Heart left ventricle (tissue), 16 donors: ENCODE results near the gene NAGA. TPM values are rescaled to one million over a fixed set of nuclear protein-coding genes. Genes with fewer than 3 reads are reported as not detected.

ENCODE experiments used
- ATAC-seq, 4 donors: fragments of 200-7000 bp; cut with Tn5 transposase; one replicate each; pipeline ENCODE4 v1.9.1; 2020 to 2022; ENCODE audit warnings: moderate library complexity in 4 of 4, mild to moderate bottlenecking in 3 of 4, moderate number of reproducible peaks in 1 of 4
- DNase-seq, 5 donors: peaks; one replicate each; pipeline ENCODE4 v3.0.0-alpha.2; 2020
- H3K27ac ChIP-seq, 12 donors: fragments of 200-600 bp; sonication (generic) in 4 of 12; one replicate each; pipeline versions ENCODE4 v1.5.0 to v1.8.0; 2016 to 2022; ENCODE audit warnings: mild to moderate bottlenecking in 2 of 12
- H3K27me3 ChIP-seq, 9 donors: fragments of 200-600 bp; sonication (generic) in 2 of 9; one replicate each; pipeline versions ENCODE4 v1.5.1 to v1.8.0; 2016 to 2022; ENCODE audit warnings: mild to moderate bottlenecking in 3 of 9
- H3K36me3 ChIP-seq, 9 donors: fragments of 200-600 bp; sonication (generic) in 2 of 9; one replicate each; pipeline versions ENCODE4 v1.5.0 to v1.8.0; 2018 to 2022; ENCODE audit warnings: mild to moderate bottlenecking in 2 of 9
- H3K4me1 ChIP-seq, 12 donors: fragments of 200-600 bp; sonication (generic) in 4 of 12; one replicate each; pipeline versions ENCODE4 v1.5.0 to v1.8.0; 2016 to 2022; ENCODE audit warnings: mild to moderate bottlenecking in 3 of 12
- H3K4me3 ChIP-seq, 12 donors: fragments of 200-600 bp; sonication (generic) in 4 of 12; one replicate each; pipeline versions ENCODE4 v1.5.0 to v1.8.0; 2017 to 2022; ENCODE audit warnings: mild to moderate bottlenecking in 9 of 12, moderate library complexity in 4 of 12
- H3K9me3 ChIP-seq, 12 donors: fragments of 200-600 bp; sonication (generic) in 4 of 12; one replicate each; pipeline versions ENCODE4 v1.5.0 to v1.8.0; 2016 to 2022; ENCODE audit warnings: mild to moderate bottlenecking in 1 of 12
- POLR2A ChIP-seq, 2 donors: fragments of 450-650 bp; IDR thresholded peaks; one replicate each; pipeline ENCODE4 v1.6.1; 2017; ENCODE audit warnings: antibody characterized with exemption in 2 of 2, mild to moderate bottlenecking in 2 of 2, moderate library complexity in 2 of 2
- WGBS, 4 donors: extraction: QIAGEN DNeasy Blood & Tissue Kit in 2 of 4; methylation state at CpG; one replicate each; pipeline versions ENCODE4 v1.1.5 to v1.1.7; 2013 to 2018; 5-methylcytosine and 5-hydroxymethylcytosine counted together
- intact Hi-C, 10 donors: fragments of 100-400 bp; cut with DNase I; formaldehyde crosslinking; loops; one replicate each; pipeline versions ENCODE4 v1.11.1 to v1.14.2; 2022
- polyA plus RNA-seq, 2 donors: library from polyadenylated mRNA; stranded (reverse); fragments of 200-250 nt; gene quantifications; one replicate each; pipeline ENCODE4 v1.2.3, GENCODE V29; 2013
- total RNA-seq, 9 donors: library from RNA; depleted of rRNA in 2 of 9; stranded (reverse); fragments of >200 nt in 2 of 9; fragmentation: NEBNext Ultra II Directional in 3 of 9; extraction: Animal tissue kit (Norgen Biotek cat#: 25700) in 3 of 9; gene quantifications; one replicate each; pipeline versions ENCODE4 v1.1.0 to v1.2.4, GENCODE V29; 2016 to 2023
- TF ChIP-seq, protein P1 (sequence below), 12 donors: fragments of 200-600 bp; sonication (generic) in 4 of 12; IDR thresholded peaks; one replicate each; pipeline versions ENCODE4 v1.5.0 to v1.8.0; 2018 to 2022; ENCODE audit warnings: antibody characterized with exemption in 12 of 12, mild to moderate bottlenecking in 5 of 12
- donor health status: ischemic (EF 13 %, LVEDD 7.1; RV severe dilation, severe dysfunction).
- donor health status: healthy with polysubstance abuse.
- donor health status: DM: no; HTN: yes; CAD: no.
- donor health status: DM: no; HTN: no; CAD: no.
- donor health status: ischemic (EF 25% LVEDD 6.9; RV normal size, moderate dysfunction).
- donor health status: ischemic (EF 25% LVEDD 5.7; RV mildly dilated, moderate dysfunction).
- donor health status: healthy.
- donor health status: DM: yes; HTN: yes; CAD: no.
- donor health status: ischemic (EF 35%, LVEDD 5.7; RV mildly dilated, moderate dysfunction).
- donor health status: nonischemic (EF 11% LVEDD 7.7; RV severe dilation, severe dysfunction).
- donor health status: DM: yes; HTN: yes; CAD: no.
- donor health status: PGD.
- donor health status: ischemic (EF 29% LVEDD 5.4; RV normal size, mild dysfunction).
- donor health status: nonischemic (EF 23%, LVEDD 6.1; RV moderate dilation, normal function).

The NAGA gene
- total and polyA plus RNA-seq, 11 donors: 5.2 to 48.3 (median 13.8) TPM

DNA sequence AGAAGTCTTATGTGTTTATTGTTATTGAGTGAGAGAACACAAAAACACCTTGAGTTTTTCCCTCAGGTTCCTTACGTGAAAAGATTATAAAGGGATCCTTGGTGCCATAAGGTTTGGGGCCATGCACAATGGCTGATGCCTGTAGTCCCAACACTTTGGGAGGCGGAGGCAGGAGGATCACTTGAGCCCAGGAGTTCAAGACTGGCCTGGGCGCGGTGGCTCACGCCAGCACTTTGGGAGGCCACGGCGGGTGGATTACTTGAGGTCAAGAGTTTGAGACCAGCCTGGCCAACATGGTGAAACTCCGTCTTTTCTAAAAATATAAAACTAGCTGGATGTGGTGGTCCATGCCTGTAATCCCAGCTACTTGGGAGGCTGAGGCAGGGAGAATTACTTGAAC, 14.3 kb upstream of the NAGA start:
- 92 to 95% (median 92%) methylated on average over 8 of the region's 8 CpGs for WGBS, 4 donors
- H3K27ac ChIP-seq: no peak overlapping the region
- DNase-seq (no peak), ATAC-seq (no peak)
- peaks cover 0 to 60% (median 53%) of the 10 kb centered on the region in 9 donors for H3K36me3 ChIP-seq
- TF ChIP-seq, protein P1, sequence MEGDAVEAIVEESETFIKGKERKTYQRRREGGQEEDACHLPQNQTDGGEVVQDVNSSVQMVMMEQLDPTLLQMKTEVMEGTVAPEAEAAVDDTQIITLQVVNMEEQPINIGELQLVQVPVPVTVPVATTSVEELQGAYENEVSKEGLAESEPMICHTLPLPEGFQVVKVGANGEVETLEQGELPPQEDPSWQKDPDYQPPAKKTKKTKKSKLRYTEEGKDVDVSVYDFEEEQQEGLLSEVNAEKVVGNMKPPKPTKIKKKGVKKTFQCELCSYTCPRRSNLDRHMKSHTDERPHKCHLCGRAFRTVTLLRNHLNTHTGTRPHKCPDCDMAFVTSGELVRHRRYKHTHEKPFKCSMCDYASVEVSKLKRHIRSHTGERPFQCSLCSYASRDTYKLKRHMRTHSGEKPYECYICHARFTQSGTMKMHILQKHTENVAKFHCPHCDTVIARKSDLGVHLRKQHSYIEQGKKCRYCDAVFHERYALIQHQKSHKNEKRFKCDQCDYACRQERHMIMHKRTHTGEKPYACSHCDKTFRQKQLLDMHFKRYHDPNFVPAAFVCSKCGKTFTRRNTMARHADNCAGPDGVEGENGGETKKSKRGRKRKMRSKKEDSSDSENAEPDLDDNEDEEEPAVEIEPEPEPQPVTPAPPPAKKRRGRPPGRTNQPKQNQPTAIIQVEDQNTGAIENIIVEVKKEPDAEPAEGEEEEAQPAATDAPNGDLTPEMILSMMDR (IDR thresholded peaks at IDR 0.05): no peak
- no peak for TF ChIP-seq POLR2A (IDR thresholded peaks at IDR 0.05)
- H3K27me3 ChIP-seq: no peaks in the 10 kb centered on the region
- intact Hi-C loops: no loop called here
- H3K9me3 ChIP-seq: peaks cover 0 to 4% (median 0%) of the 10 kb centered on the region in 12 donors
- H3K4me3 ChIP-seq: no peak overlapping the region
- peaks cover 4 to 73% (median 41%) of the 10 kb centered on the region in 12 donors for H3K4me1 ChIP-seq

DNA sequence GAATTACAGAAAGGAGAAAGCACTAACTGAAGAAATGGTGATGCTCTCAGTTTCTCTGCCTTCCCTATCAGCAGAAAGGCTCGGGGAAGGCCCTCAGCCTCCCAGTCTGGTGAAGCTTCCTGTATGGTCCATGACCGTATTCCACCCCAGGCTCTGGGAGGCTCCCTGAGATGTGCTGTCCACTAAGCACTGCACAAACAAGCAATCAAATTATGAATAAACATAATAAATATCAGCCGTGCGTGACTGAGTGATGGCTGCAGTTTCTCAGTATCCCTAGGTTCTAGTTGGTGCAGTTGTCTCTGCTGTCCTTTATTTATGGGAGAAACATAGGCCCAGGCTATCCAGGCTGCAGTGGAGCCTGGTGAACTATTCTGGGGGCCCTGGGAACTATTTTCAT, 12.5 kb upstream of the NAGA start:
- Histone ChIP-seq H3K36me3 (peaks cover 0 to 60% (median 53%) of the 10 kb centered on the region in 9 donors), H3K4me3 (no peak overlapping the region), H3K9me3 (no peaks in the 10 kb centered on the region), H3K4me1 (peaks cover 6 to 72% (median 43%) of the 10 kb centered on the region in 12 donors), H3K27ac (no peak overlapping the region), H3K27me3 (no peaks in the 10 kb centered on the region)
- no peak for ATAC-seq
- 88 to 97% (median 92%) methylated on average over 3 to 4 of the region's 4 CpGs for WGBS, 4 donors
- TF ChIP-seq, protein P1 (IDR thresholded peaks at IDR 0.05): no peak
- intact Hi-C loops: no loop called here
- no peak for DNase-seq

DNA sequence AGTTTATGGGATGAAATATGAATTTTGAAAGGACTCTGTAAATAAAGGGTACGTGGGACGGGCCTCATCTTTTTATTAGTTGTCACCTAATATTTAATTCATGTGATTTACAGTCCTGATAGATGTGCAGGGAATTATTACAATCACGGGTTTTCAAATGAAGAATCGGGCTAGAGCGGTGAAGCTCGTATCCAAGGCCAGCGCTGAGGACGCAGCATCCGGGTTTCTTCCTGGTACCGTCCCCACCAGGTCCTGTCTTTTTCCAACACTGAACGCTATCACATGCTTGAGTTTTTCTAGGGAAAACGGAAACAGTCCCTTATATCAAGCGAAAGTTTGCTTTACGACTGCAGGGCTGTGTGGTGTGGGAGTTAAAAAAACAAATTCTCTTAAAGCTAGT, 9.7 kb upstream of the NAGA start:
- TF ChIP-seq, protein P1 (IDR thresholded peaks at IDR 0.05): no peak
- no peak for TF ChIP-seq POLR2A (IDR thresholded peaks at IDR 0.05)
- intact Hi-C loops: loop anchor here in 1 of 10 donors (1.0 kb wide), 1 partner anchor 10 kb away; the partner anchor contains the start of gene NDUFA6
- H3K36me3 ChIP-seq: peaks cover 0 to 61% (median 38%) of the 10 kb centered on the region in 9 donors

DNA sequence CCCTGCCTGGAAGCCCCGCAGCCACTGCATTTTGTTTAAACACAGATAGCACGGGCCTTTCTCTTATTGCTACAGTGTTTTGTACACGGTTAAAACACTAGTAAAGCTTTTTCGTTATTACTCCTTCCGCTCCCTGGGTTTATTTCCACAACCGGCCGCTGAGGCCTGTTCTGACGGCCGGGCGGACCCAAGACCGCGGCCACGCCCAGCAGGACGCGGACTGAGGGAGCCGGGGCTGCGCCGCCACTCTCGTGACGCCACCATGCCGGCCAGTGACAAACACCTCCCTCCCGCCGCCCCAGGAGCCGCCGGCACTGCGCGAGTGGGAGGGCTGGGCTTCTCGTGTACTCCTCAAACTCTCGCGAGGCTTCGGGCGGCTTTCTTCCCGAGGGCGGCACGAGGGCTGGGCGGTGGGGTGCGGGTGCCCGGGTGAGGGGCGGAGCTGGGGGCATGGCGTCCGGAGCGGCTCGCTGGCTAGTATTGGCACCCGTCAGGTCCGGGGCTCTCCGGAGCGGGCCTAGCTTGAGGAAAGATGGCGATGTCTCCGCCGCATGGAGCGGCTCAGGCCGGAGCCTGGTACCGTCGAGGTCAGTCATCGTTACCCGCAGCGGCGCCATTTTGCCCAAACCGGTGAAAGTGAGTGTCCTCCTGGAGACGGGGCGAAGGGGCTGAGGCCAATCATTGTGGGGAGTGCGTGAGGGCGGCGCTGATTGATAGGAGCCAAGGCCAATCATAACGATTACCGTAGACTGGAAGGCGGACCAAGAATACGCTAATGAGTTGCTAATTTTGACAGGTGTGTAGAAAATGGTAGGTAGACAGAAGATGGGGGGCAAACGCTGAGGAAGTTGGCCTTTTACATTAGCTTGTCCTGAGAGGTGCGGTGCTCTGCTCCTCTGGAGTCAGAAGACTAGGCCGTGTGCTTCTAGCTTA, 9.0 kb upstream of the NAGA start, which contains the start of gene SMDT1:
Gene SMDT1, plus strand, starts transcription at position 382 of the 933 bp plus-strand sequence. Its CDS starts 69 bp downstream, at position 451.
- intact Hi-C loops: loop anchor here in 3 of 10 donors (1.0 to 10.0 kb wide), 4 partner anchors 11 to 395 kb away; partner anchors contain the start of genes NDUFA6 (in 2 of the 3), SNU13 (in 1 of the 3), SREBF2 (in 1 of the 3) and TCF20 (in 1 of the 3)
- WGBS, 4 donors: 0 to 1% (median 1%) methylated on average over 34 to 71 of the region's 71 CpGs

More for the DNA sequence above, 9.7 kb upstream of the NAGA start:
- peak overlapping the region; percentile 95 to 99 (median 98) for H3K27ac ChIP-seq
- ATAC-seq: peak in 1 of 4 donors; percentile 16
- peaks cover 2 to 57% (median 32%) of the 10 kb centered on the region in 12 donors for H3K4me1 ChIP-seq
- peak overlapping the region; percentile 38 to 82 (median 70) for H3K4me3 ChIP-seq
- 1 to 2% (median 2%) methylated on average over 14 of the region's 14 CpGs for WGBS, 4 donors
- no peaks in the 10 kb centered on the region for H3K9me3 ChIP-seq
- H3K27me3 ChIP-seq: no peaks in the 10 kb centered on the region
- no peak for DNase-seq

More for the DNA sequence above, 9.0 kb upstream of the NAGA start, which contains the start of gene SMDT1:
- peak within 1 kb of the TSS; percentile 43 to 82 (median 70) for H3K4me3 ChIP-seq
- peak; percentile 91 to 95 (median 93) for ATAC-seq
- no peaks in the 10 kb centered on the region for H3K9me3 ChIP-seq
- DNase-seq: peak; percentile 100
- peaks cover 0 to 54% (median 31%) of the 10 kb centered on the region in 9 donors for H3K36me3 ChIP-seq
- TF ChIP-seq, protein P1 (IDR thresholded peaks at IDR 0.05): no peak
- TF ChIP-seq POLR2A (IDR thresholded peaks at IDR 0.05): peak; percentile 52 to 96
- H3K27ac ChIP-seq: peak within 1 kb of the TSS; percentile 95 to 99 (median 98)
- H3K4me1 ChIP-seq: peaks cover 2 to 57% (median 33%) of the 10 kb centered on the region in 12 donors
- no peaks in the 10 kb centered on the region for H3K27me3 ChIP-seq
